OCI-LY7 (cell line): Measurements from ENCODE around the gene FMO2.

ENCODE experiments used
- CTCF ChIP-seq: fragments of 200-600 bp; sonication (generic); conservative IDR thresholded peaks from 2 replicates; pipeline ENCODE4 v1.5.1; 2014; ENCODE audit warnings: mild to moderate bottlenecking, antibody characterized with exemption, low read length, moderate library complexity, mixed read lengths
- EZH2phosphoT487 ChIP-seq: fragments of 200-600 bp; sonication (generic); IDR thresholded peaks from 2 replicates; pipeline ENCODE4 v1.6.1; 2018; ENCODE audit warnings: low read depth, borderline replicate concordance, mild to moderate bottlenecking, mixed run types, antibody characterized with exemption, low read length, moderate library complexity, mixed read lengths

DNA sequence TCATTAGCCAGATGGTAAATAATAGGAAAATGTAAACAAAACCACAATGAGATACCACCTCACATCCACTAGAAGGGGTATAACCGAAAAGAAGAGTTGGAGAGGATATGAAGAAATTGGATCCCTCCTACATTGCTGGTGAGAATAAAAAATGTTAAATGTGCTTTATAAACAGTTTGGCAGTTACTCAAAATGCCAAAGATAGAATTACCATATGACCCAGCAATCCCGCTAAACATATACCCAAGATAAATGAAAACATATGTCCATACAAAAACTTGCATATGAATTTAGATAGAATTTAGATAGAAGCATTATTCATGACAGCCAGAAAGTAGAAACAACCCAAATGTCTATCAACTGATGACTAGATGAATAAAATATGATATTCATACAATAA is 4.4 kb upstream of the FMO2 start:
- TF ChIP-seq CTCF (no peak), EZH2phosphoT487 (no peak)
